Fibroblast of pulmonary artery (primary cell): ENCODE measurements around the gene PDK1.

Source experiments
- DNase-seq: peaks from one replicate; pipeline ENCODE4 v3.0.0-alpha.2; 2010; ENCODE audit warnings: low read depth
- H3K4me3 ChIP-seq: replicated peaks from 2 replicates; pipeline ENCODE4 v1.5.1; 2011; ENCODE audit warnings: low read depth, mild to moderate bottlenecking, control low read depth, low read length, moderate library complexity
- CTCF ChIP-seq: IDR thresholded peaks from 2 replicates; pipeline ENCODE4 v1.5.1; 2011; ENCODE audit warnings: mild to moderate bottlenecking, control low read depth, low read length, inconsistent platforms; ENCODE audit errors: missing control alignments

Gene PDK1

DNA sequence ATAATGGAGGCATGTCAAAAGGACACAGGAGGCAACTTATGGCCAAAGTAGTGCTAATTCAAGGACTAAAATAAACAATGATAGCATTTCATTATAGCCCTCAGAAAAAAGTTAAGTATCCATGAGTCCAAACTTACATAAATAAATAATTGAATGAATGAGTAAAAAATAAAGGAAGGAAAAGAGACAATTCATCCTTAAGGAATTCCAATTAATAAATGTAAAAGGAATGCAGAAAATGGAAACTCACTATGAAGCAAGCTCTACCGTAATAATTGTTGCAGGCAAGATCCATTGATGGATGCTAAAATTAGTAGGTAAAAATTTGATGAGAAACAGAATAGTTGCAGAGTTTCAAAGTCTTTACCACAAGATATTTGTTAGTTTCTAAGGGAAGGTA is 91.5 kb downstream of the PDK1 start:
- no peak for DNase-seq
- no peak overlapping the region for H3K4me3 ChIP-seq
- no peak for TF ChIP-seq CTCF

DNA sequence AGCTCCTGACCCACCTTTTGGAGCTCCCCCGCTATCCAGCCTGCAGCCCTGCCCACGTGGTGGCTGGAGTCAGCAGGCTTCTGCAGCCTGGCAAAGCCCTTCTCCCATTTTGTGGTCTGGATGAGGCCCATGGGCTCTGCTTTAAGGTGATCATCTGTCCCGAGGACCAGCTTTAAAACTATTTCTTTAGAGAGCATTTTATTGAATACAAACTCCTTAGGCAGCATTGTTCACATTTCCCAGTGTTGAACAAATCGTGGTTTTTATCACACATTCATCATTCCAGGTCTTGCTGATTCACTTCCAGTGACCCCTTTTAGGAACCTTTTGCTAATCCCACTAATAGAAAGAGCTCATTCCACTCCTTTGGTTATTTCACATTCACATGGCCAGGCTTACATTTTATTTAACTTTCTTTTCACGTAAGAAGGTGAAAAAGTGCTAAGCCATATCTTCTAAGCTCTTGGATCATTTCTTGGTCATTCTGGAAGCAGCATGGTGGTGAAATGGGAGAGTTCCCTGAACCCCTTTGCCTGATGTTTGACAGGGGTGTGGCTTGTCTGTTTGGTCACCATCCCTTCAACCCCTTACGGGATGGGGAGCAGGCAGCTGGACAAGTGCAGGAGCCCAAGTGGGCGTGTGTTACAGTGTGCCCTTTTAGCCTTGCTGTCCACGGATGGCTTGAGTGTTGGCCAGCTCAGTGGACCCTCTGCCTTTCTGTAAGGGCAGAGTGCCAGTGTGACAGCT is 99.4 kb downstream of the PDK1 start:
- TF ChIP-seq CTCF, result no peak
- H3K4me3 ChIP-seq, result no peak overlapping the region
- DNase-seq, result peak; percentile 51

DNA sequence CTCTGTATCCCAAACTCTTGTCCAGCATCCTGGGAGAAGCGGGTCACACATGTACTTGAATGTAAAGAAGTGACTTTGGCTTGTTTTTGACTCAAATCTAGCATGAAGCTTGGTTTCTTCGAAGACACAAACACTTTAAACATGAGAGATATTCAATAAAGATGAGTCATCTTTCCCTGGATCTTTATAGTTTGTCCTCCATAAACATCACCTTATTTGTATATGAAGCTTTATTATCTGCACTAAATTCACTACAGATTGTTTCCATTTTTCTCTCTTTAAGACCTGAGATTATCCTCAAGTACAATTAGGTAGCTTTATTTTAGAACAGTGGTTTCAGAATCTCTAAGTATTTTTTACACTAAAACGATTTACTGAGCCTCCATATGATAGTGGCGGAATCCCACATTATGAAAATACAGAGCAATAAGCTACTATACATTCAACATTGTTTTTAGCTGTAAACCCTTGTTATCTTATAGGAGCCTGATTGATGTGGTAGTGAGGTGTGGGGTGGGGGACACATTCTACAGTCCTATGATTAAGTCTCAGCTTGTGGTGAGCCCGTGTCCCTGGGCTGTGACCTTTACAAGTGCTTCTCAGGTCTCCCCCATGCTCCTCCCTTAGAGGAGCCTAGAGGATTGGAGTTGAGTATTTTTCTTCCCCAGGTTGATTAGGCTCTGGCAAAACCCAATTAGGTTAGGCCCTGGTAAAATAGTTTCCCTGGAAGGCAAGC is 100.1 kb downstream of the PDK1 start:
- no peak overlapping the region for H3K4me3 ChIP-seq
- no peak for DNase-seq
- TF ChIP-seq CTCF, result no peak
